Astrocyte of the spinal cord (primary cell): ENCODE results near the gene PPP1R1C.

Experiments
- DNase-seq: peaks from one replicate; pipeline ENCODE4 v3.0.0; 2011; ENCODE audit warnings: low read depth, low spot score
- H3K4me3 ChIP-seq: 2 replicates; pipeline ENCODE4 v1.5.1; 2011; ENCODE audit warnings: low read depth, mild to moderate bottlenecking, low read length, moderate library complexity
- CTCF ChIP-seq: IDR thresholded peaks from 2 replicates; pipeline ENCODE4 v1.5.1; 2012; ENCODE audit warnings: low read depth, mild to moderate bottlenecking, low read length, inconsistent platforms
- in situ Hi-C: cut with HindIII; loops from 2 replicates; pipeline ENCODE4 v1.10.0; 2017; ENCODE audit warnings: low sequenced_read_pairs

PPP1R1C gene

GRCh38 chr2:182049372-182050148, 63.9 kb downstream of the PPP1R1C start:
- H3K4me3 ChIP-seq: no peak overlapping the region
- in situ Hi-C loops: no loop called here
- DNase-seq: no peak
- no peak for TF ChIP-seq CTCF

- no peak for TF ChIP-seq CTCF
- in situ Hi-C loops: no loop called here
- H3K4me3 ChIP-seq: no peak overlapping the region
Measured at GRCh38 chr2:182050333-182051135, 64.9 kb downstream of the PPP1R1C start.

GRCh38 chr2:182055993-182056392, 70.3 kb downstream of the PPP1R1C start:
- in situ Hi-C loops: no loop called here
- no peak for DNase-seq
- TF ChIP-seq CTCF: no peak
- H3K4me3 ChIP-seq: no peak overlapping the region

More at GRCh38 chr2:182050333-182051135, 64.9 kb downstream of the PPP1R1C start:
- no peak for DNase-seq

DNA sequence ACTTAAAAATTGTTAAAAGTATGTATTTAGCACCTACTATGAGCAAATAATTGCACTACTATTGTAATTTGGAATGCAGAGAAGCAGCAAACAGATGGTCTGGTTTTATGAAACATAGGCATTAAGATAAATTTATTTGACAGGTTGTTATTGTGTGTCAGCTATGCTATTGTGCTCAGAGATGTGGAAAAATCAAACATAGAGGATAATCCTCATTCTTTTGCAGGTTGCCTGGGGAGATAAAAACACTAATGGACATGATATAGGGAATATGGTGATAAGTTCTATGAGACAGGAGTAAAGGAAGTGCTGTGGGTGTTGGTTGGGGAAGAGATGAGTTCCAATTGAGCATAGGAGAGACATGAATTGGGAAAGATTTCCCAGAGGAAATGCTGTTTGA, 71.3 kb downstream of the PPP1R1C start:
- TF ChIP-seq CTCF: no peak
- no peak overlapping the region for H3K4me3 ChIP-seq
- in situ Hi-C loops: no loop called here
- DNase-seq: no peak

DNA sequence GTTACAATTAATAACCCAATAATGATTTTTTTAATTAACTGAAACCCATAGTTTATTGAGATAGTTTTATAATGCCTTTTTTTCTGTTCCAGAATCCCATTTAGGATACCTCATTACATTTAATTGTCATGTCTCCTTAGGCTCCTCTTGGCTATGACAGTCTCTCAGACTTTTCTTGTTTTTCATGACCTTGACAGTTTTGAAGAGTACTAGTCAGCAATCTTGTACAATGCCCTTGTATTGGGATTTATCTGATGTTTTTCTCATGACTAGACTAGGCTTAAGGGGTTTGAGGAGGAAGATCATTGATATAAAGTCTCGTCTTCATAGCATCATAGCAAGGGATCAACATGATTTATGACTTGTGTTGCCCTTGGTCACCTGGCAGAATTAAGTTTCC, 72.4 kb downstream of the PPP1R1C start:
- no peak for DNase-seq
- TF ChIP-seq CTCF: no peak
- no peak overlapping the region for H3K4me3 ChIP-seq
- in situ Hi-C loops: no loop called here

GRCh38 chr2:182061739-182062138, 76.1 kb downstream of the PPP1R1C start:
- no peak overlapping the region for H3K4me3 ChIP-seq
- DNase-seq: no peak
- in situ Hi-C loops: no loop called here
- no peak for TF ChIP-seq CTCF
